Measurements from ENCODE around the gene SLC36A3.
"Not testable (repeated sequence)": the region's sequence is repeated elsewhere in the genome, so short reads cannot be mapped to it uniquely, and the experiment has no call there.

The SLC36A3 gene

GRCh38 chr5:151243127-151243526 is 60.4 kb downstream of the SLC36A3 start:
- Histone ChIP-seq H3K23ac (ENCODE audit: low read depth, low read length, poor library complexity) (no peak overlapping the region), H3K4me3 (ENCODE audit: low read length in 2 of 2) (no peak overlapping the region), H3K4me2 (ENCODE audit: insufficient read depth, low read length, poor library complexity, severe bottlenecking) (no peak overlapping the region), H4K8ac (ENCODE audit: low read depth, low read length) (no peak overlapping the region), H2BK5ac (ENCODE audit: low read length) (no peak overlapping the region), H3K79me1 (ENCODE audit: low read depth, low read length) (no peaks in the 10 kb centered on the region), H3K36me3 (replicated peaks in 1 of 2; ENCODE audit: control insufficient read depth in 2 of 2, insufficient read depth in 2 of 2, low read length in 2 of 2) (no peaks in the 10 kb centered on the region), H2AFZ (ENCODE audit: low read length) (no peak overlapping the region), H3K4me1 (ENCODE audit: control insufficient read depth in 2 of 2, insufficient read depth in 1 of 2, low read depth in 1 of 2, low read length in 2 of 2) (no peaks in the 10 kb centered on the region), H3K27ac (replicated peaks; ENCODE audit: low read length) (no peak overlapping the region), H3K9ac (ENCODE audit: low read depth, low read length, poor library complexity) (no peak overlapping the region), H3K14ac (ENCODE audit: low read length) (no peak overlapping the region), H2AK5ac (ENCODE audit: low read depth, low read length) (no peak overlapping the region), H3K18ac (ENCODE audit: low read length) (no peak overlapping the region), H3K4ac (ENCODE audit: low read length) (no peak overlapping the region), H3K9me3 (replicated peaks in 1 of 2; ENCODE audit: control insufficient read depth in 2 of 2, insufficient read depth in 1 of 2, low read depth in 1 of 2, low read length in 2 of 2) (no peaks in the 10 kb centered on the region), H2BK15ac (ENCODE audit: low read length) (no peak overlapping the region), H4K91ac (ENCODE audit: low read depth, low read length, poor library complexity) (no peak overlapping the region), H2BK120ac (ENCODE audit: low read depth, low read length) (no peak overlapping the region), H3K27me3 (ENCODE audit: control insufficient read depth in 3 of 3, insufficient read depth in 3 of 3, low read depth in 1 of 3, low read length in 3 of 3) (peaks cover 0 to 25% (median 0%) of the 10 kb centered on the region in 3 experiments), H2BK12ac (ENCODE audit: low read length) (no peak overlapping the region)
- no peak for DNase-seq (ENCODE audit: low spot score)
- WGBS, 2 donors (ENCODE audit: extremely low coverage in 2 of 2, insufficient read length in 2 of 2, insufficient replicate concordance in 1 of 2), result no CpG with 5 or more reads among the region's 4 CpGs

- H3K9me3 ChIP-seq (replicated peaks in 1 of 2; ENCODE audit: control insufficient read depth in 2 of 2, insufficient read depth in 1 of 2, low read depth in 1 of 2, low read length in 2 of 2), result no peaks in the 10 kb centered on the region
- WGBS, 2 donors (ENCODE audit: extremely low coverage in 2 of 2, insufficient read length in 2 of 2, insufficient replicate concordance in 1 of 2), result no CpG with 5 or more reads among the region's 2 CpGs
- H4K91ac ChIP-seq (ENCODE audit: low read depth, low read length, poor library complexity), result no peak overlapping the region
- H3K14ac ChIP-seq (ENCODE audit: low read length), result no peak overlapping the region
- no peak overlapping the region for H2AK5ac ChIP-seq (ENCODE audit: low read depth, low read length)
- H3K36me3 ChIP-seq (replicated peaks in 1 of 2; ENCODE audit: control insufficient read depth in 2 of 2, insufficient read depth in 2 of 2, low read length in 2 of 2), result no peaks in the 10 kb centered on the region
- H2BK15ac ChIP-seq (ENCODE audit: low read length), result no peak overlapping the region
- H3K23ac ChIP-seq (ENCODE audit: low read depth, low read length, poor library complexity), result no peak overlapping the region
- DNase-seq (ENCODE audit: low spot score), result no peak
- H2BK12ac ChIP-seq (ENCODE audit: low read length), result no peak overlapping the region
- peaks cover 0 to 13% (median 0%) of the 10 kb centered on the region in 3 experiments for H3K27me3 ChIP-seq (ENCODE audit: control insufficient read depth in 3 of 3, insufficient read depth in 3 of 3, low read depth in 1 of 3, low read length in 3 of 3)
- H3K4me3 ChIP-seq (ENCODE audit: low read length in 2 of 2), result no peak overlapping the region
- H3K18ac ChIP-seq (ENCODE audit: low read length), result no peak overlapping the region
- H3K4me2 ChIP-seq (ENCODE audit: insufficient read depth, low read length, poor library complexity, severe bottlenecking), result no peak overlapping the region
- no peak overlapping the region for H4K8ac ChIP-seq (ENCODE audit: low read depth, low read length)
- no peak overlapping the region for H2BK5ac ChIP-seq (ENCODE audit: low read length)
- no peak overlapping the region for H2BK120ac ChIP-seq (ENCODE audit: low read depth, low read length)
- H3K27ac ChIP-seq (replicated peaks; ENCODE audit: low read length), result no peak overlapping the region
- H2AFZ ChIP-seq (ENCODE audit: low read length), result no peak overlapping the region
- no peak overlapping the region for H3K9ac ChIP-seq (ENCODE audit: low read depth, low read length, poor library complexity)
- H3K79me1 ChIP-seq (ENCODE audit: low read depth, low read length), result no peaks in the 10 kb centered on the region
- no peaks in the 10 kb centered on the region for H3K4me1 ChIP-seq (ENCODE audit: control insufficient read depth in 2 of 2, insufficient read depth in 1 of 2, low read depth in 1 of 2, low read length in 2 of 2)
- H3K4ac ChIP-seq (ENCODE audit: low read length), result no peak overlapping the region
Observed at GRCh38 chr5:151240924-151241635, 62.5 kb downstream of the SLC36A3 start.

- WGBS, 2 donors (ENCODE audit: extremely low coverage in 2 of 2, insufficient read length in 2 of 2, insufficient replicate concordance in 1 of 2), result no CpG with 5 or more reads among the region's 10 CpGs
- not testable (repeated sequence) for H3K4me1 ChIP-seq (ENCODE audit: control insufficient read depth in 2 of 2, insufficient read depth in 1 of 2, low read depth in 1 of 2, low read length in 2 of 2); H3K23ac ChIP-seq (ENCODE audit: low read depth, low read length, poor library complexity); H4K91ac ChIP-seq (ENCODE audit: low read depth, low read length, poor library complexity); H3K14ac ChIP-seq (ENCODE audit: low read length); H3K18ac ChIP-seq (ENCODE audit: low read length); H3K4me2 ChIP-seq (ENCODE audit: insufficient read depth, low read length, poor library complexity, severe bottlenecking); H2AK5ac ChIP-seq (ENCODE audit: low read depth, low read length); H3K9me3 ChIP-seq (replicated peaks in 1 of 2; ENCODE audit: control insufficient read depth in 2 of 2, insufficient read depth in 1 of 2, low read depth in 1 of 2, low read length in 2 of 2); H3K79me1 ChIP-seq (ENCODE audit: low read depth, low read length); H2BK12ac ChIP-seq (ENCODE audit: low read length); H3K36me3 ChIP-seq (replicated peaks in 1 of 2; ENCODE audit: control insufficient read depth in 2 of 2, insufficient read depth in 2 of 2, low read length in 2 of 2); H3K27ac ChIP-seq (replicated peaks; ENCODE audit: low read length); H3K27me3 ChIP-seq (ENCODE audit: control insufficient read depth in 3 of 3, insufficient read depth in 3 of 3, low read depth in 1 of 3, low read length in 3 of 3); DNase-seq (ENCODE audit: low spot score); H3K9ac ChIP-seq (ENCODE audit: low read depth, low read length, poor library complexity); H4K8ac ChIP-seq (ENCODE audit: low read depth, low read length); H2BK15ac ChIP-seq (ENCODE audit: low read length); H3K4me3 ChIP-seq (ENCODE audit: low read length in 2 of 2); H3K4ac ChIP-seq (ENCODE audit: low read length); H2AFZ ChIP-seq (ENCODE audit: low read length); H2BK5ac ChIP-seq (ENCODE audit: low read length); H2BK120ac ChIP-seq (ENCODE audit: low read depth, low read length)
Observed at GRCh38 chr5:151240268-151240835, 63.2 kb downstream of the SLC36A3 start.

GRCh38 chr5:151239237-151239861 is 64.2 kb downstream of the SLC36A3 start:
- H3K18ac ChIP-seq (ENCODE audit: low read length), result no peak overlapping the region
- no peak overlapping the region for H3K27ac ChIP-seq (replicated peaks; ENCODE audit: low read length)
- peak overlapping the region; percentile 66 for H2AFZ ChIP-seq (ENCODE audit: low read length)
- H3K4me1 ChIP-seq (ENCODE audit: control insufficient read depth in 2 of 2, insufficient read depth in 1 of 2, low read depth in 1 of 2, low read length in 2 of 2), result no peaks in the 10 kb centered on the region
- H3K36me3 ChIP-seq (replicated peaks in 1 of 2; ENCODE audit: control insufficient read depth in 2 of 2, insufficient read depth in 2 of 2, low read length in 2 of 2), result no peaks in the 10 kb centered on the region
- DNase-seq (ENCODE audit: low spot score), result peak; percentile 65
- no peaks in the 10 kb centered on the region for H3K79me1 ChIP-seq (ENCODE audit: low read depth, low read length)
- H3K27me3 ChIP-seq (ENCODE audit: control insufficient read depth in 3 of 3, insufficient read depth in 3 of 3, low read depth in 1 of 3, low read length in 3 of 3), result peaks cover 0 to 13% (median 0%) of the 10 kb centered on the region in 3 experiments
- H4K8ac ChIP-seq (ENCODE audit: low read depth, low read length), result no peak overlapping the region
- H3K4me3 ChIP-seq (ENCODE audit: low read length in 2 of 2), result no peak overlapping the region
- H2BK15ac ChIP-seq (ENCODE audit: low read length), result no peak overlapping the region
- H2BK12ac ChIP-seq (ENCODE audit: low read length), result no peak overlapping the region
- WGBS, 2 donors (ENCODE audit: extremely low coverage in 2 of 2, insufficient read length in 2 of 2, insufficient replicate concordance in 1 of 2), result no CpG with 5 or more reads among the region's 17 CpGs
- H3K23ac ChIP-seq (ENCODE audit: low read depth, low read length, poor library complexity), result no peak overlapping the region
- no peak overlapping the region for H3K4ac ChIP-seq (ENCODE audit: low read length)
- H3K9ac ChIP-seq (ENCODE audit: low read depth, low read length, poor library complexity), result no peak overlapping the region
- H3K9me3 ChIP-seq (replicated peaks in 1 of 2; ENCODE audit: control insufficient read depth in 2 of 2, insufficient read depth in 1 of 2, low read depth in 1 of 2, low read length in 2 of 2), result no peaks in the 10 kb centered on the region
- H3K4me2 ChIP-seq (ENCODE audit: insufficient read depth, low read length, poor library complexity, severe bottlenecking), result no peak overlapping the region
- H3K14ac ChIP-seq (ENCODE audit: low read length), result no peak overlapping the region
- H4K91ac ChIP-seq (ENCODE audit: low read depth, low read length, poor library complexity), result no peak overlapping the region
- no peak overlapping the region for H2AK5ac ChIP-seq (ENCODE audit: low read depth, low read length)
- H2BK5ac ChIP-seq (ENCODE audit: low read length), result no peak overlapping the region
- H2BK120ac ChIP-seq (ENCODE audit: low read depth, low read length), result no peak overlapping the region

Data from neuronal stem cell (in vitro differentiated cells).